Adrenal gland (tissue), 5 donors: ENCODE data around the gene SMAD7.

Source experiments
- CTCF ChIP-seq, 6 experiments: fragments of 450-650 bp in 4 of 6; fragments of 200-600 bp in 2 of 6; sonication (generic) in 1 of 6; IDR thresholded peaks; 1 replicate in 5 of 6; 2 replicates in 1 of 6; pipeline versions ENCODE4 v1.5.1 to v1.8.0; 2016 to 2021; ENCODE audit warnings: antibody characterized with exemption in 6 of 6, mild to moderate bottlenecking in 2 of 6, moderate library complexity in 1 of 6
- POLR2A ChIP-seq, 2 donors: fragments of 450-650 bp; IDR thresholded peaks; one replicate each; pipeline ENCODE4 v1.6.1; 2017; ENCODE audit warnings: antibody characterized with exemption in 2 of 2, mild to moderate bottlenecking in 2 of 2, moderate library complexity in 1 of 2
- donor health status: DM: no; HTN: no; CAD: no.

GRCh38 chr18:48956356-48956755, 5.6 kb upstream of the SMAD7 start:
- TF ChIP-seq CTCF (IDR thresholded peaks at IDR 0.05): no peak
- no peak for TF ChIP-seq POLR2A (IDR thresholded peaks at IDR 0.05)
